GM23248 (cell line): ENCODE results near the gene SH2D3C.

Experiments
- EZH2 ChIP-seq: fragments of 200-600 bp; sonication (generic); IDR thresholded peaks from 2 replicates; pipeline ENCODE4 v1.6.1; 2018; ENCODE audit warnings: antibody characterized with exemption, mild to moderate bottlenecking; ENCODE audit not compliant: insufficient read depth, poor library complexity, severe bottlenecking
- EZH2phosphoT487 ChIP-seq: fragments of 200-600 bp; sonication (generic); IDR thresholded peaks from 2 replicates; pipeline ENCODE4 v1.6.1; 2018; ENCODE audit warnings: antibody characterized with exemption, moderate library complexity, mild to moderate bottlenecking, low read depth; ENCODE audit not compliant: insufficient read depth

- no peak for TF ChIP-seq EZH2
- TF ChIP-seq EZH2phosphoT487, result no peak
These were observed 30.6 kb upstream of the SH2D3C start for GRCh38 chr9:127809002-127809539.
